H1 (cell line): ENCODE measurements around the gene FOXC2. TPM values are rescaled to one million over a fixed set of nuclear protein-coding genes. Genes with fewer than 3 reads are reported as not detected.

Experiments
- CTCF ChIA-PET: fragments of 300-600 bp; sonication (Branson Sonifier 250); formaldehyde crosslinking; loops from one replicate; lab custom pipeline; 2021; ENCODE audit not compliant: partially characterized antibody; lab: Charles Lee
- POLR2A ChIA-PET: fragments of 300-600 bp; sonication (Branson Sonifier 250); formaldehyde crosslinking; loops from one replicate; lab custom pipeline; 2021; ENCODE audit warnings: inconsistent platforms; ENCODE audit not compliant: partially characterized antibody; lab: Charles Lee
- DNase-seq, 2 experiments: peaks; one replicate each; pipeline versions ENCODE4 v3.0.0 to v3.0.0-alpha.2; 2010 to 2022; ENCODE audit warnings: low spot score in 2 of 2, low read depth in 1 of 2, mixed read lengths in 1 of 2
- FAIRE-seq: peaks from 2 replicates; lab custom pipeline; 2011; peaks lifted over from hg19 to GRCh38; lab: Jason Lieb, UNC
- H2AFZ ChIP-seq: 2 replicates; pipeline ENCODE4 v1.8.1; 2012; ENCODE audit warnings: low read length, inconsistent platforms
- H2AK5ac ChIP-seq: 2 replicates; pipeline ENCODE4 v1.6.1; 2013; ENCODE audit warnings: low read depth, low read length
- H2BK120ac ChIP-seq: replicated peaks from 2 replicates; pipeline ENCODE3; 2013; ENCODE audit warnings: low read depth, low read length, inconsistent platforms
- H2BK12ac ChIP-seq: 2 replicates; pipeline ENCODE4 v1.6.1; 2013; ENCODE audit warnings: low read depth, low read length
- H2BK15ac ChIP-seq: 2 replicates; pipeline ENCODE4 v1.6.1; 2013; ENCODE audit warnings: low read length
- H2BK20ac ChIP-seq: 2 replicates; pipeline ENCODE4 v1.6.1; 2013; ENCODE audit warnings: low read length
- H2BK5ac ChIP-seq: 2 replicates; pipeline ENCODE4 v1.6.1; 2013; ENCODE audit warnings: low read depth, low read length
- H3K14ac ChIP-seq: 2 replicates; pipeline ENCODE4 v1.6.1; 2013; ENCODE audit warnings: inconsistent platforms; ENCODE audit not compliant: insufficient read length
- H3K18ac ChIP-seq: 2 replicates; pipeline ENCODE4 v1.6.1; 2013; ENCODE audit warnings: low read length; ENCODE audit errors: extremely low read depth
- H3K23ac ChIP-seq: 2 replicates; pipeline ENCODE4 v1.6.1; 2013; ENCODE audit warnings: inconsistent platforms; ENCODE audit not compliant: insufficient read length
- H3K23me2 ChIP-seq: 2 replicates; pipeline ENCODE4 v1.6.1; 2013; ENCODE audit warnings: low read depth, low read length
- H3K27ac ChIP-seq: 2 replicates; pipeline ENCODE4 v1.6.1; 2011; ENCODE audit warnings: low read depth, low read length, inconsistent platforms
- H3K27me3 ChIP-seq, 4 experiments: replicated peaks in 1 of 4; 1 replicate in 1 of 4; 2 replicates in 3 of 4; pipeline versions ENCODE4 v1.6.1 to v1.8.1; 2011 to 2013; ENCODE audit warnings: low read length in 3 of 4, mild to moderate bottlenecking in 3 of 4, inconsistent platforms in 2 of 4, mixed read lengths in 2 of 4, moderate library complexity in 1 of 4; ENCODE audit not compliant: control insufficient read depth in 3 of 4, insufficient read depth in 3 of 4; ENCODE audit errors: extremely low read depth in 1 of 4
- H3K36me3 ChIP-seq, 4 experiments: 2 replicates each; pipeline versions ENCODE4 v1.6.1 to v1.8.1; 2011 to 2013; ENCODE audit warnings: mild to moderate bottlenecking in 4 of 4, low read length in 3 of 4, moderate library complexity in 2 of 4, control low read depth in 1 of 4, inconsistent platforms in 1 of 4; ENCODE audit not compliant: insufficient read depth in 4 of 4, control insufficient read depth in 2 of 4
- H3K4ac ChIP-seq: replicated peaks from 2 replicates; pipeline ENCODE3; 2013; ENCODE audit warnings: low read length, low read depth, mixed read lengths, inconsistent platforms; ENCODE audit not compliant: insufficient read length
- H3K4me1 ChIP-seq, 4 experiments: replicated peaks in 1 of 4; 1 replicate in 1 of 4; 2 replicates in 3 of 4; pipeline versions ENCODE4 v1.6.1 to v1.8.1; 2011 to 2013; ENCODE audit warnings: low read length in 3 of 4, inconsistent platforms in 2 of 4, mixed read lengths in 1 of 4; ENCODE audit not compliant: insufficient read depth in 4 of 4, control insufficient read depth in 3 of 4
- H3K4me2 ChIP-seq, 2 experiments: 2 replicates each; pipeline versions ENCODE4 v1.6.1 to v1.8.1; 2011 to 2013; ENCODE audit warnings: low read depth in 2 of 2, low read length in 2 of 2, control low read depth in 1 of 2, inconsistent platforms in 1 of 2, mild to moderate bottlenecking in 1 of 2; ENCODE audit not compliant: insufficient read depth in 1 of 2
- H3K4me3 ChIP-seq, 4 experiments: fragments of 200-600, 300-600 bp in 1 of 4; sonication (generic), shearing (Covaris generic), sonication (Bioruptor Twin) in 1 of 4; 2 replicates each; pipeline versions ENCODE4 v1.5.1 to v1.8.1; 2011 to 2016; ENCODE audit warnings: low read length in 4 of 4, low read depth in 3 of 4, control low read depth in 2 of 4, inconsistent platforms in 2 of 4, mild to moderate bottlenecking in 2 of 4, mixed read lengths in 1 of 4, moderate library complexity in 1 of 4; ENCODE audit not compliant: insufficient read depth in 2 of 4; ENCODE audit errors: extremely low read depth in 1 of 4
- H3K56ac ChIP-seq: replicated peaks from 2 replicates; pipeline ENCODE3; 2013; ENCODE audit warnings: low read depth, mild to moderate bottlenecking, mixed read lengths, low read length, inconsistent platforms; ENCODE audit not compliant: insufficient read length
- H3K79me1 ChIP-seq: 2 replicates; pipeline ENCODE4 v1.6.1; 2013; ENCODE audit warnings: low read depth, low read length, control low read depth
- H3K79me2 ChIP-seq, 2 experiments: 2 replicates each; pipeline versions ENCODE4 v1.6.1 to v1.8.1; 2012 to 2013; ENCODE audit warnings: low read length in 2 of 2, mild to moderate bottlenecking in 2 of 2, inconsistent platforms in 1 of 2; ENCODE audit not compliant: insufficient read depth in 2 of 2, control insufficient read depth in 1 of 2
- H3K9ac ChIP-seq, 4 experiments: replicated peaks in 1 of 4; 1 replicate in 1 of 4; 2 replicates in 3 of 4; pipeline versions ENCODE4 v1.6.1 to v1.8.1; 2011 to 2013; ENCODE audit warnings: low read depth in 3 of 4, low read length in 3 of 4, control low read depth in 2 of 4, mild to moderate bottlenecking in 2 of 4, moderate library complexity in 2 of 4, inconsistent platforms in 1 of 4; ENCODE audit errors: extremely low read depth in 1 of 4
- H3K9me3 ChIP-seq, 2 experiments: 2 replicates each; pipeline versions ENCODE4 v1.6.1 to v1.8.1; 2012 to 2013; ENCODE audit warnings: mild to moderate bottlenecking in 2 of 2, moderate library complexity in 2 of 2, control low read depth in 1 of 2, inconsistent platforms in 1 of 2, low read depth in 1 of 2, low read length in 1 of 2, mixed read lengths in 1 of 2; ENCODE audit not compliant: insufficient read depth in 2 of 2
- H4K20me1 ChIP-seq, 2 experiments: replicated peaks in 1 of 2; 2 replicates each; pipeline versions ENCODE3 to v1.8.1; 2011 to 2013; ENCODE audit warnings: inconsistent platforms in 2 of 2, low read length in 2 of 2, mild to moderate bottlenecking in 1 of 2; ENCODE audit not compliant: insufficient read depth in 2 of 2, control insufficient read depth in 1 of 2
- H4K5ac ChIP-seq: 2 replicates; pipeline ENCODE4 v1.6.1; 2013; ENCODE audit warnings: low read length, low read depth, mixed read lengths, inconsistent platforms; ENCODE audit not compliant: insufficient read length
- H4K8ac ChIP-seq: 2 replicates; pipeline ENCODE4 v1.8.0; 2013; ENCODE audit warnings: mild to moderate bottlenecking, moderate library complexity, low read length, inconsistent platforms; ENCODE audit not compliant: insufficient read depth; ENCODE audit errors: extremely low read depth
- H4K91ac ChIP-seq: replicated peaks from 2 replicates; pipeline ENCODE3; 2013; ENCODE audit warnings: low read length, mixed read lengths, inconsistent platforms; ENCODE audit not compliant: insufficient read length
- BACH1 ChIP-seq: IDR thresholded peaks from 2 replicates; pipeline ENCODE4 v1.6.1; 2012; ENCODE audit warnings: low read length, improper control_type of control experiment
- EGR1 ChIP-seq: IDR thresholded peaks from 2 replicates; pipeline ENCODE4 v1.6.1; 2011; ENCODE audit warnings: low read depth, low read length, borderline replicate concordance
- GABPA ChIP-seq: IDR thresholded peaks from 2 replicates; pipeline ENCODE4 v1.6.1; 2011; ENCODE audit warnings: mild to moderate bottlenecking, low read length, moderate library complexity, borderline replicate concordance; ENCODE audit not compliant: insufficient read depth
- JUND ChIP-seq: IDR thresholded peaks from 2 replicates; pipeline ENCODE4 v1.6.1; 2011; ENCODE audit warnings: mild to moderate bottlenecking, improper control_type of control experiment, low read length
- KDM4A ChIP-seq: IDR thresholded peaks from one replicate; pipeline ENCODE4 v1.7.1; 2012; ENCODE audit warnings: low read depth, mild to moderate bottlenecking, moderate library complexity, low read length, inconsistent platforms; ENCODE audit not compliant: severe bottlenecking
- PHF8 ChIP-seq: fragments of 200-600 bp; sonication (generic); conservative IDR thresholded peaks from 2 replicates; pipeline ENCODE4 v1.7.1; 2012; ENCODE audit warnings: low read depth, mild to moderate bottlenecking, inconsistent platforms, low read length, moderate library complexity
- POLR2A ChIP-seq, 2 experiments: IDR thresholded peaks; 1 replicate in 1 of 2; 2 replicates in 1 of 2; pipeline ENCODE4 v1.6.1; 2011; ENCODE audit warnings: low read depth in 2 of 2, low read length in 2 of 2, mild to moderate bottlenecking in 2 of 2; ENCODE audit errors: control extremely low read depth in 1 of 2
- RBBP5 ChIP-seq: IDR thresholded peaks from 2 replicates; pipeline ENCODE4 v1.7.1; 2012; ENCODE audit warnings: low read depth, mild to moderate bottlenecking, inconsistent platforms, low read length, moderate library complexity, borderline replicate concordance
- SP2 ChIP-seq: IDR thresholded peaks from 2 replicates; pipeline ENCODE4 v1.6.1; 2012; ENCODE audit warnings: mild to moderate bottlenecking, low read length, inconsistent platforms
- YY1 ChIP-seq: IDR thresholded peaks from 2 replicates; pipeline ENCODE4 v1.6.1; 2011; ENCODE audit warnings: low read depth, mild to moderate bottlenecking, low read length
- WGBS, 2 experiments: shearing (Covaris generic) in 1 of 2; methylation state at CpG; one replicate each; pipeline versions ENCODE4 v1.1.6 to v1.1.7; 2013 to 2015; ENCODE audit warnings: low lambda C conversion rate in 2 of 2, mixed read lengths in 2 of 2, inconsistent platforms in 1 of 2, low coverage in 1 of 2, missing lambda C conversion rate in 1 of 2; ENCODE audit not compliant: insufficient replicate concordance in 2 of 2, insufficient coverage in 1 of 2, insufficient read length in 1 of 2; ENCODE audit errors: extremely low coverage in 1 of 2, missing lambda C conversion rate in 1 of 2; 5-methylcytosine and 5-hydroxymethylcytosine counted together
- polyA plus RNA-seq, 7 experiments: library from polyadenylated mRNA; depleted of rRNA in 3 of 7; stranded (reverse) in 5 of 7; unstranded in 2 of 7; fragments of >200 nt in 5 of 7; fragments of 200-250 nt in 2 of 7; gene quantifications; 1 replicate in 5 of 7; 2 replicates in 1 of 7; 4 replicates in 1 of 7; pipeline versions ENCODE4 v1.2.1 to v1.2.3, GENCODE V29; 2011 to 2013; ENCODE audit warnings: missing spikeins in 2 of 7, mixed read lengths in 2 of 7
- total RNA-seq: library from RNA; stranded (reverse); fragmentation: NEBNext Ultra II Directional; extraction: Animal tissue kit (Norgen Biotek cat#: 25700); gene quantifications from 2 replicates; pipeline ENCODE4 v1.2.1, GENCODE V29; 2021
- TF ChIP-seq, protein P1 (sequence below): IDR thresholded peaks from 2 replicates; pipeline ENCODE4 v1.6.1; 2012; ENCODE audit warnings: low read length, inconsistent platforms

Gene FOXC2
- total and polyA plus RNA-seq, 2 of the 8 experiments (the other 6 are each of a cell fraction or from before 2014, with no cell fraction given), result 0.09 TPM; not detected in 1

DNA sequence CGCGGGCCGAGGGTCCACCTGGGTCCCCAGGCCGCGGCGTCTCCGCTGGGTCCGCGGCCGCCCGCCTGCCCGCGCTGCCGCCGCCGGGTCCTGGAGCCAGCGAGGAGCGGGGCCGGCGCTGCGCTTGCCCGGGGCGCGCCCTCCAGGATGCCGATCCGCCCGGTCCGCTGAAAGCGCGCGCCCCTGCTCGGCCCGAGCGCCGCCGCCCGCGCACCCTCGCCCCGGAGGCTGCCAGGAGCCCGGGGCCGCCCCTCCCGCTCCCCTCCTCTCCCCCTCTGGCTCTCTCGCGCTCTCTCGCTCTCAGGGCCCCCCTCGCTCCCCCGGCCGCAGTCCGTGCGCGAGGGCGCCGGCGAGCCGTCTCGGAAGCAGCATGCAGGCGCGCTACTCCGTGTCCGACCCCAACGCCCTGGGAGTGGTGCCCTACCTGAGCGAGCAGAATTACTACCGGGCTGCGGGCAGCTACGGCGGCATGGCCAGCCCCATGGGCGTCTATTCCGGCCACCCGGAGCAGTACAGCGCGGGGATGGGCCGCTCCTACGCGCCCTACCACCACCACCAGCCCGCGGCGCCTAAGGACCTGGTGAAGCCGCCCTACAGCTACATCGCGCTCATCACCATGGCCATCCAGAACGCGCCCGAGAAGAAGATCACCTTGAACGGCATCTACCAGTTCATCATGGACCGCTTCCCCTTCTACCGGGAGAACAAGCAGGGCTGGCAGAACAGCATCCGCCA is 504 bp downstream of the FOXC2 start:
- no peak overlapping the region for H3K4ac ChIP-seq
- H4K20me1 ChIP-seq, result peaks cover 9 to 17% of the 10 kb centered on the region in 2 experiments
- H2AK5ac ChIP-seq, result no peak overlapping the region
- no peak overlapping the region for H4K5ac ChIP-seq
- H3K4me1 ChIP-seq, result peaks cover 9 to 28% (median 14%) of the 10 kb centered on the region in 4 experiments
- no peak overlapping the region for H2BK120ac ChIP-seq
- H4K91ac ChIP-seq, result no peak overlapping the region
- peaks cover 2% of the 10 kb centered on the region; the same call in 1 of the 2 replicates for H3K23me2 ChIP-seq
- H3K27ac ChIP-seq, result no peak overlapping the region
- no peaks in the 10 kb centered on the region for H3K79me1 ChIP-seq
- peak overlapping the region; percentile 24 to 60 (median 33) for H3K4me3 ChIP-seq
- H4K8ac ChIP-seq, result no peak overlapping the region
- H3K56ac ChIP-seq, result no peak overlapping the region
- DNase-seq (peak in 1 of 2 experiments; percentile 77), FAIRE-seq (no peak)
- H3K36me3 ChIP-seq, result peaks cover 0 to 10% (median 0%) of the 10 kb centered on the region in 4 experiments; a peak in 1 of 8 replicates
- ChIA-PET CTCF (interaction anchor here (1.4 kb wide), 1 partner anchor 492 kb away, joined by 3 read pairs; no protein-coding TSS in a partner anchor), POLR2A (no interaction called here)
- WGBS, 2 experiments, result 1% methylated on average over 43 of the region's 88 CpGs; no CpG with 5 or more reads in 1 of the 2 experiments
- H3K4me2 ChIP-seq, result peak overlapping the region; percentile 56 to 67
- no peak overlapping the region for H2BK12ac ChIP-seq
- no peaks in the 10 kb centered on the region; a peak in 1 of 4 replicates for H3K9me3 ChIP-seq
- H3K79me2 ChIP-seq, result no peaks in the 10 kb centered on the region
- H2BK15ac ChIP-seq, result no peak overlapping the region
- no peak overlapping the region for H2BK5ac ChIP-seq
- peaks cover 71 to 91% (median 81%) of the 10 kb centered on the region in 4 experiments for H3K27me3 ChIP-seq
- H2BK20ac ChIP-seq, result no peak overlapping the region
- no peak overlapping the region for H2AFZ ChIP-seq
- no peak overlapping the region for H3K14ac ChIP-seq
- no peak overlapping the region for H3K9ac ChIP-seq
- H3K23ac ChIP-seq, result no peak overlapping the region
- H3K18ac ChIP-seq, result peak overlapping the region; percentile 7; the same call in 1 of the 2 replicates
- TF ChIP-seq, protein P1, sequence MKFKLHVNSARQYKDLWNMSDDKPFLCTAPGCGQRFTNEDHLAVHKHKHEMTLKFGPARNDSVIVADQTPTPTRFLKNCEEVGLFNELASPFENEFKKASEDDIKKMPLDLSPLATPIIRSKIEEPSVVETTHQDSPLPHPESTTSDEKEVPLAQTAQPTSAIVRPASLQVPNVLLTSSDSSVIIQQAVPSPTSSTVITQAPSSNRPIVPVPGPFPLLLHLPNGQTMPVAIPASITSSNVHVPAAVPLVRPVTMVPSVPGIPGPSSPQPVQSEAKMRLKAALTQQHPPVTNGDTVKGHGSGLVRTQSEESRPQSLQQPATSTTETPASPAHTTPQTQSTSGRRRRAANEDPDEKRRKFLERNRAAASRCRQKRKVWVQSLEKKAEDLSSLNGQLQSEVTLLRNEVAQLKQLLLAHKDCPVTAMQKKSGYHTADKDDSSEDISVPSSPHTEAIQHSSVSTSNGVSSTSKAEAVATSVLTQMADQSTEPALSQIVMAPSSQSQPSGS, result no peak
- TF ChIP-seq BACH1 (no peak), RBBP5 (no peak), EGR1 (no peak), YY1 (no peak), SP2 (no peak), JUND (no peak), POLR2A (IDR thresholded peaks at IDR 0.05; ENCODE audit: control extremely low read depth in 1 of 2, low read depth in 2 of 2, low read length in 2 of 2) (no peak), GABPA (no peak), KDM4A (peak; percentile 32), PHF8 (no peak)
